ENCODE results near the gene SRBD1.

DNA sequence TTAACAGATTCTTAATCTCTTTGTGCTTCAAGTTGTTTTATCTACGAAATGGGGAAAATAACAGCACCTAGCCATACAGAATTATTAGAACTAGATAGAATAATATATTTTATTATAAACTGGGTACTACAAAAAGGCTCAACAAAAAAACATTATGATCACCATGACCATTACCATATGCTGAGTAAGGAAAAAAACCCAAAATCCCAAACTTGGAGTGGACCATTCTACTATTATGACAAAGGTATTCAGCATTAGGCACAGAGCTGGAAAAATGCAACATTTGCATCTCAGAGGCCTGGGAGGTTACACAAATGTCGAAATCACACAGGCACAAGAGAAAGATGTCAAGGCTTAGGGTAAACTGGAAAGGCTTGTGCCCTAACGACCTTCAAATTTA is 162.8 kb downstream of the SRBD1 start:
- TF ChIP-seq TAF1 (IDR thresholded peaks at IDR 0.05; ENCODE audit: low read depth) (no peak), RAD21 (conservative IDR thresholded peaks at IDR 0.05) (no peak), POLR2AphosphoS5 (IDR thresholded peaks at IDR 0.05) (no peak)
- TF ChIP-seq, protein P1, sequence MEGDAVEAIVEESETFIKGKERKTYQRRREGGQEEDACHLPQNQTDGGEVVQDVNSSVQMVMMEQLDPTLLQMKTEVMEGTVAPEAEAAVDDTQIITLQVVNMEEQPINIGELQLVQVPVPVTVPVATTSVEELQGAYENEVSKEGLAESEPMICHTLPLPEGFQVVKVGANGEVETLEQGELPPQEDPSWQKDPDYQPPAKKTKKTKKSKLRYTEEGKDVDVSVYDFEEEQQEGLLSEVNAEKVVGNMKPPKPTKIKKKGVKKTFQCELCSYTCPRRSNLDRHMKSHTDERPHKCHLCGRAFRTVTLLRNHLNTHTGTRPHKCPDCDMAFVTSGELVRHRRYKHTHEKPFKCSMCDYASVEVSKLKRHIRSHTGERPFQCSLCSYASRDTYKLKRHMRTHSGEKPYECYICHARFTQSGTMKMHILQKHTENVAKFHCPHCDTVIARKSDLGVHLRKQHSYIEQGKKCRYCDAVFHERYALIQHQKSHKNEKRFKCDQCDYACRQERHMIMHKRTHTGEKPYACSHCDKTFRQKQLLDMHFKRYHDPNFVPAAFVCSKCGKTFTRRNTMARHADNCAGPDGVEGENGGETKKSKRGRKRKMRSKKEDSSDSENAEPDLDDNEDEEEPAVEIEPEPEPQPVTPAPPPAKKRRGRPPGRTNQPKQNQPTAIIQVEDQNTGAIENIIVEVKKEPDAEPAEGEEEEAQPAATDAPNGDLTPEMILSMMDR (IDR thresholded peaks at IDR 0.05; ENCODE audit: poor library complexity, severe bottlenecking), result no peak

All from neural cell (in vitro differentiated cells).